ENCODE results near the gene ANXA1. TPM values are rescaled to one million over a fixed set of nuclear protein-coding genes. Genes with fewer than 3 reads are reported as not detected.
"Not testable (repeated sequence)": the region's sequence is repeated elsewhere in the genome, so short reads cannot be mapped to it uniquely, and the experiment has no call there.

ANXA1 gene
- 653 TPM for total RNA-seq

- H3K4me3 ChIP-seq (ENCODE audit: low read length), result peak within 1 kb of the TSS; percentile 72
- peaks cover 48% of the 10 kb centered on the region for H3K4me1 ChIP-seq (ENCODE audit: insufficient read depth, low read length)
- H3K27me3 ChIP-seq (ENCODE audit: insufficient read depth, low read length), result no peaks in the 10 kb centered on the region
- H3K9me3 ChIP-seq (ENCODE audit: low read depth, low read length), result no peaks in the 10 kb centered on the region
These were observed at the start of gene ANXA1 for GRCh38 chr9:73151653-73152542. TSS of gene ANXA1 (plus strand) at chr9:73151865. CDS start at chr9:73158536, 6,671 bp downstream.

GRCh38 chr9:73104342-73104741 is 47.3 kb upstream of the ANXA1 start:
- H3K4me3 ChIP-seq (ENCODE audit: low read length), result no peak overlapping the region
- H3K27me3 ChIP-seq (ENCODE audit: insufficient read depth, low read length), result no peaks in the 10 kb centered on the region
- H3K9me3 ChIP-seq (ENCODE audit: low read depth, low read length), result no peaks in the 10 kb centered on the region
- H3K4me1 ChIP-seq (ENCODE audit: insufficient read depth, low read length), result no peaks in the 10 kb centered on the region

GRCh38 chr9:73104921-73105320 is 46.7 kb upstream of the ANXA1 start:
- Histone ChIP-seq H3K4me1 (ENCODE audit: insufficient read depth, low read length) (no peaks in the 10 kb centered on the region), H3K27me3 (ENCODE audit: insufficient read depth, low read length) (no peaks in the 10 kb centered on the region), H3K4me3 (ENCODE audit: low read length) (no peak overlapping the region), H3K9me3 (ENCODE audit: low read depth, low read length) (no peaks in the 10 kb centered on the region)

GRCh38 chr9:73107489-73108069 is 44.1 kb upstream of the ANXA1 start:
- not testable (repeated sequence) for H3K4me3 ChIP-seq (ENCODE audit: low read length); H3K27me3 ChIP-seq (ENCODE audit: insufficient read depth, low read length); H3K4me1 ChIP-seq (ENCODE audit: insufficient read depth, low read length); H3K9me3 ChIP-seq (ENCODE audit: low read depth, low read length)

GRCh38 chr9:73114058-73114457 is 37.6 kb upstream of the ANXA1 start:
- Histone ChIP-seq H3K9me3 (ENCODE audit: low read depth, low read length) (no peaks in the 10 kb centered on the region), H3K4me1 (ENCODE audit: insufficient read depth, low read length) (no peaks in the 10 kb centered on the region), H3K4me3 (ENCODE audit: low read length) (no peak overlapping the region), H3K27me3 (ENCODE audit: insufficient read depth, low read length) (no peaks in the 10 kb centered on the region)

- no peaks in the 10 kb centered on the region for H3K9me3 ChIP-seq (ENCODE audit: low read depth, low read length)
- no peaks in the 10 kb centered on the region for H3K27me3 ChIP-seq (ENCODE audit: insufficient read depth, low read length)
- H3K4me1 ChIP-seq (ENCODE audit: insufficient read depth, low read length), result no peaks in the 10 kb centered on the region
- no peak overlapping the region for H3K4me3 ChIP-seq (ENCODE audit: low read length)
These were observed 36.7 kb upstream of the ANXA1 start for GRCh38 chr9:73114958-73115357.

- no peaks in the 10 kb centered on the region for H3K27me3 ChIP-seq (ENCODE audit: insufficient read depth, low read length)
- H3K4me3 ChIP-seq (ENCODE audit: low read length), result no peak overlapping the region
- no peaks in the 10 kb centered on the region for H3K4me1 ChIP-seq (ENCODE audit: insufficient read depth, low read length)
- no peaks in the 10 kb centered on the region for H3K9me3 ChIP-seq (ENCODE audit: low read depth, low read length)
These were observed 35.6 kb upstream of the ANXA1 start for GRCh38 chr9:73116031-73116430.

- no peaks in the 10 kb centered on the region for H3K27me3 ChIP-seq (ENCODE audit: insufficient read depth, low read length)
- no peak overlapping the region for H3K4me3 ChIP-seq (ENCODE audit: low read length)
- no peaks in the 10 kb centered on the region for H3K9me3 ChIP-seq (ENCODE audit: low read depth, low read length)
- H3K4me1 ChIP-seq (ENCODE audit: insufficient read depth, low read length), result no peaks in the 10 kb centered on the region
These were observed 34.8 kb upstream of the ANXA1 start for GRCh38 chr9:73116880-73117279.

GRCh38 chr9:73118286-73118685 is 33.4 kb upstream of the ANXA1 start:
- H3K4me3 ChIP-seq (ENCODE audit: low read length), result no peak overlapping the region
- H3K4me1 ChIP-seq (ENCODE audit: insufficient read depth, low read length), result no peaks in the 10 kb centered on the region
- no peaks in the 10 kb centered on the region for H3K9me3 ChIP-seq (ENCODE audit: low read depth, low read length)
- no peaks in the 10 kb centered on the region for H3K27me3 ChIP-seq (ENCODE audit: insufficient read depth, low read length)

GRCh38 chr9:73118898-73119554 is 32.6 kb upstream of the ANXA1 start:
- no peak overlapping the region for H3K4me3 ChIP-seq (ENCODE audit: low read length)
- no peaks in the 10 kb centered on the region for H3K27me3 ChIP-seq (ENCODE audit: insufficient read depth, low read length)
- H3K4me1 ChIP-seq (ENCODE audit: insufficient read depth, low read length), result no peaks in the 10 kb centered on the region
- no peaks in the 10 kb centered on the region for H3K9me3 ChIP-seq (ENCODE audit: low read depth, low read length)

- Histone ChIP-seq H3K4me3 (ENCODE audit: low read length) (no peak overlapping the region), H3K27me3 (ENCODE audit: insufficient read depth, low read length) (no peaks in the 10 kb centered on the region), H3K4me1 (ENCODE audit: insufficient read depth, low read length) (no peaks in the 10 kb centered on the region), H3K9me3 (ENCODE audit: low read depth, low read length) (no peaks in the 10 kb centered on the region)
These were observed 30.2 kb upstream of the ANXA1 start for GRCh38 chr9:73121375-73121935.

GRCh38 chr9:73125651-73126050 is 26.0 kb upstream of the ANXA1 start:
- no peaks in the 10 kb centered on the region for H3K9me3 ChIP-seq (ENCODE audit: low read depth, low read length)
- peaks cover 12% of the 10 kb centered on the region for H3K4me1 ChIP-seq (ENCODE audit: insufficient read depth, low read length)
- no peaks in the 10 kb centered on the region for H3K27me3 ChIP-seq (ENCODE audit: insufficient read depth, low read length)
- H3K4me3 ChIP-seq (ENCODE audit: low read length), result no peak overlapping the region

- Histone ChIP-seq H3K4me3 (ENCODE audit: low read length) (no peak overlapping the region), H3K9me3 (ENCODE audit: low read depth, low read length) (no peaks in the 10 kb centered on the region), H3K4me1 (ENCODE audit: insufficient read depth, low read length) (peaks cover 18% of the 10 kb centered on the region), H3K27me3 (ENCODE audit: insufficient read depth, low read length) (no peaks in the 10 kb centered on the region)
These were observed 21.6 kb upstream of the ANXA1 start for GRCh38 chr9:73129941-73130685.

- Histone ChIP-seq H3K4me1 (ENCODE audit: insufficient read depth, low read length) (peaks cover 18% of the 10 kb centered on the region), H3K4me3 (ENCODE audit: low read length) (no peak overlapping the region), H3K27me3 (ENCODE audit: insufficient read depth, low read length) (no peaks in the 10 kb centered on the region), H3K9me3 (ENCODE audit: low read depth, low read length) (no peaks in the 10 kb centered on the region)
These were observed 20.2 kb upstream of the ANXA1 start for GRCh38 chr9:73131461-73131860.

Data from mononuclear cell (primary cell).